HG02870 (cell line): ENCODE data around the gene KCNJ6.

Experiments
- ATAC-seq: cut with Tn5 transposase; IDR thresholded peaks from one replicate; pipeline ENCODE4 v1.9.1; 2021; ENCODE audit warnings: mild to moderate bottlenecking, moderate library complexity; ENCODE audit not compliant: unreplicated experiment

The KCNJ6 gene

GRCh38 chr21:37907076-37907475, 9.2 kb downstream of the KCNJ6 start:
- ATAC-seq: no peak

GRCh38 chr21:37905291-37905690, 11.0 kb downstream of the KCNJ6 start:
- no peak for ATAC-seq

GRCh38 chr21:37904856-37905255, 11.4 kb downstream of the KCNJ6 start:
- no peak for ATAC-seq

GRCh38 chr21:37903396-37903795, 12.9 kb downstream of the KCNJ6 start:
- no peak for ATAC-seq

- no peak for ATAC-seq
Measured at GRCh38 chr21:37899146-37899545, 17.1 kb downstream of the KCNJ6 start.

- no peak for ATAC-seq
Measured at GRCh38 chr21:37896788-37897187, 19.5 kb downstream of the KCNJ6 start.

GRCh38 chr21:37891972-37892371, 24.3 kb downstream of the KCNJ6 start:
- ATAC-seq: no peak

GRCh38 chr21:37888659-37889058, 27.6 kb downstream of the KCNJ6 start:
- ATAC-seq: no peak

GRCh38 chr21:37886726-37887299, 29.4 kb downstream of the KCNJ6 start:
- no peak for ATAC-seq

- ATAC-seq: no peak
Measured at GRCh38 chr21:37886120-37886519, 30.1 kb downstream of the KCNJ6 start.

GRCh38 chr21:37878946-37879660, 37.2 kb downstream of the KCNJ6 start:
- no peak for ATAC-seq

GRCh38 chr21:37877888-37878684, 38.2 kb downstream of the KCNJ6 start:
- ATAC-seq: no peak

- no peak for ATAC-seq
Measured at GRCh38 chr21:37877171-37877570, 39.1 kb downstream of the KCNJ6 start.

GRCh38 chr21:37876561-37876960, 39.7 kb downstream of the KCNJ6 start:
- ATAC-seq: no peak

- no peak for ATAC-seq
Measured at GRCh38 chr21:37874904-37875780, 41.1 kb downstream of the KCNJ6 start.

GRCh38 chr21:37874481-37874880, 41.8 kb downstream of the KCNJ6 start:
- ATAC-seq: no peak

GRCh38 chr21:37873655-37874054, 42.6 kb downstream of the KCNJ6 start:
- no peak for ATAC-seq

GRCh38 chr21:37871121-37871862, 45.0 kb downstream of the KCNJ6 start:
- ATAC-seq: no peak

- ATAC-seq: no peak
Measured at GRCh38 chr21:37870221-37870620, 46.0 kb downstream of the KCNJ6 start.

- no peak for ATAC-seq
Measured at GRCh38 chr21:37869661-37870060, 46.6 kb downstream of the KCNJ6 start.
